Islet precursor cell (in vitro differentiated cells): ENCODE measurements around the gene DRD1.

Source experiments
- DNase-seq: peaks from one replicate; pipeline ENCODE4 v3.0.0-alpha.2; 2018

The DRD1 gene

GRCh38 chr5:175444060-175444904, at the start of gene DRD1:
Gene DRD1, minus strand, starts transcription at chr5:175444182. Its CDS starts 1,083 bp downstream, at chr5:175443099.
- peak; percentile 76 for DNase-seq

- DNase-seq: no peak
Measured at GRCh38 chr5:175493726-175494125, 49.7 kb upstream of the DRD1 start.

- no peak for DNase-seq
Measured at GRCh38 chr5:175493260-175493659, 49.3 kb upstream of the DRD1 start.

GRCh38 chr5:175491223-175491622, 47.2 kb upstream of the DRD1 start:
- no peak for DNase-seq

GRCh38 chr5:175489693-175490443, 45.9 kb upstream of the DRD1 start:
- no peak for DNase-seq

- DNase-seq: no peak
Measured at GRCh38 chr5:175487514-175488222, 43.7 kb upstream of the DRD1 start.

- DNase-seq: no peak
Measured at GRCh38 chr5:175485631-175486030, 41.6 kb upstream of the DRD1 start.

- DNase-seq: no peak
Measured at GRCh38 chr5:175484829-175485228, 40.8 kb upstream of the DRD1 start.

- no peak for DNase-seq
Measured at GRCh38 chr5:175484322-175484721, 40.3 kb upstream of the DRD1 start.

GRCh38 chr5:175483337-175483736, 39.4 kb upstream of the DRD1 start:
- DNase-seq: no peak

- no peak for DNase-seq
Measured at GRCh38 chr5:175479125-175479881, 35.3 kb upstream of the DRD1 start.

- peak; percentile 86 for DNase-seq
Measured at GRCh38 chr5:175478384-175479124, 34.6 kb upstream of the DRD1 start, which contains the start of gene SFXN1. Gene SFXN1, plus strand, starts transcription at chr5:175478560. Its CDS starts 13,544 bp downstream, at chr5:175492104.

- DNase-seq: no peak
Measured at GRCh38 chr5:175478008-175478383, 34.0 kb upstream of the DRD1 start.

- no peak for DNase-seq
Measured at GRCh38 chr5:175477440-175477839, 33.5 kb upstream of the DRD1 start.

GRCh38 chr5:175475248-175475647, 31.3 kb upstream of the DRD1 start:
- no peak for DNase-seq

- peak; percentile 17 for DNase-seq
Measured at GRCh38 chr5:175472378-175472777, 28.4 kb upstream of the DRD1 start.

- no peak for DNase-seq
Measured at GRCh38 chr5:175471628-175472027, 27.6 kb upstream of the DRD1 start.

- no peak for DNase-seq
Measured at GRCh38 chr5:175471196-175471595, 27.2 kb upstream of the DRD1 start.

GRCh38 chr5:175470781-175471180, 26.8 kb upstream of the DRD1 start:
- DNase-seq: no peak

GRCh38 chr5:175469916-175470315, 25.9 kb upstream of the DRD1 start:
- peak; percentile 64 for DNase-seq

- DNase-seq: no peak
Measured at GRCh38 chr5:175468892-175469291, 24.9 kb upstream of the DRD1 start.
